Measurements from ENCODE around the gene CHAC1. TPM values are rescaled to one million over a fixed set of nuclear protein-coding genes. Genes with fewer than 3 reads are reported as not detected.

CHAC1 gene
- total and polyA plus RNA-seq, 2 of the 13 experiments (the other 11 are each of a cell fraction or from before 2014, with no cell fraction given), result 0.44 TPM; not detected in 1

DNA sequence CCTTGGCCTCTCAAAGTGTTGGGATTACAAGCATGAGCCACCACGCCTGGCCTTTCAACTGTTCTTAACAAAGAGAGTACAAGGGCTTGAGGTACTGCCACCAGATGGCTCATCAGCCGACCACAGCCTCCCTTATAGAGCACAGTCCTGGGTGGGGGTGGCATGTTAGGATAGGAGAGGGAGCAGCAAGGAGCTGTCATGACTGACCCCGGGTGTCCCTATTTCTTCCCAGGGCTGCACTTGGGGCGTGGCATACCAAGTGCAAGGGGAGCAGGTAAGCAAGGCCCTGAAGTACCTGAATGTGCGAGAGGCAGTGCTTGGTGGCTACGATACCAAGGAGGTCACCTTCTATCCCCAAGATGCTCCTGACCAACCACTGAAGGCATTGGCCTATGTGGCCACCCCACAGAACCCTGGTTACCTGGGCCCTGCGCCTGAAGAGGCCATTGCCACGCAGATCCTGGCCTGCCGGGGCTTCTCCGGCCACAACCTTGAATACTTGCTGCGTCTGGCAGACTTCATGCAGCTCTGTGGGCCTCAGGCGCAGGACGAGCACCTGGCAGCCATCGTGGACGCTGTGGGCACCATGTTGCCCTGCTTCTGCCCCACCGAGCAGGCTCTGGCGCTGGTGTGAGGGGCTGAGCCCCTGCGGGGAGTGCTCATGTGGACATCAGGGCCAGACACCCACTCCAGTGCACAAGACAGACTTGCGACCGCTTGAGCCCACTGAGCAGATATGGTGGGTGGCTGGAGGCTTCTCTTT is 2.1 kb downstream of the CHAC1 start (continued):
- TF ChIP-seq RAD21 (CRISPR knock-in tag; IDR thresholded peaks at IDR 0.05) (no peak), ATF5 (CRISPR knock-in tag; IDR thresholded peaks at IDR 0.05; ENCODE audit: low read depth) (no peak), TBX2 (CRISPR knock-in tag; IDR thresholded peaks at IDR 0.05; ENCODE audit: borderline replicate concordance) (no peak), ZNF703 (CRISPR knock-in tag; IDR thresholded peaks at IDR 0.05; ENCODE audit: borderline replicate concordance) (no peak), KDM2A (CRISPR knock-in tag; IDR thresholded peaks at IDR 0.05; ENCODE audit: borderline replicate concordance, low read depth) (no peak), KDM4B (CRISPR knock-in tag; IDR thresholded peaks at IDR 0.05) (no peak), ZMAT3 (CRISPR knock-in tag; conservative IDR thresholded peaks at IDR 0.05) (no peak), ZNF350 (CRISPR knock-in tag; IDR thresholded peaks at IDR 0.05; ENCODE audit: borderline replicate concordance, low read depth) (no peak), BHLHE40 (IDR thresholded peaks at IDR 0.05; ENCODE audit: low read length) (no peak)
- TF ChIP-seq, protein P1, sequence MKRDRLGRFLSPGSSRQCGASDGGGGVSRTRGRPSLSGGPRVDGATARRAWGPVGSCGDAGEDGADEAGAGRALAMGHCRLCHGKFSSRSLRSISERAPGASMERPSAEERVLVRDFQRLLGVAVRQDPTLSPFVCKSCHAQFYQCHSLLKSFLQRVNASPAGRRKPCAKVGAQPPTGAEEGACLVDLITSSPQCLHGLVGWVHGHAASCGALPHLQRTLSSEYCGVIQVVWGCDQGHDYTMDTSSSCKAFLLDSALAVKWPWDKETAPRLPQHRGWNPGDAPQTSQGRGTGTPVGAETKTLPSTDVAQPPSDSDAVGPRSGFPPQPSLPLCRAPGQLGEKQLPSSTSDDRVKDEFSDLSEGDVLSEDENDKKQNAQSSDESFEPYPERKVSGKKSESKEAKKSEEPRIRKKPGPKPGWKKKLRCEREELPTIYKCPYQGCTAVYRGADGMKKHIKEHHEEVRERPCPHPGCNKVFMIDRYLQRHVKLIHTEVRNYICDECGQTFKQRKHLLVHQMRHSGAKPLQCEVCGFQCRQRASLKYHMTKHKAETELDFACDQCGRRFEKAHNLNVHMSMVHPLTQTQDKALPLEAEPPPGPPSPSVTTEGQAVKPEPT (CRISPR knock-in tag; IDR thresholded peaks at IDR 0.05; ENCODE audit: low read depth), result no peak
